Fibroblast of lung (primary cell): ENCODE measurements around the gene CCDC71. TPM values are rescaled to one million over a fixed set of nuclear protein-coding genes. Genes with fewer than 3 reads are reported as not detected.

Source experiments
- DNase-seq, 2 donors: peaks; one replicate each; pipeline versions ENCODE4 v3.0.0 to v3.0.0-alpha.2; 2010; ENCODE audit warnings: low read depth in 2 of 2
- H2AFZ ChIP-seq: 2 replicates; pipeline ENCODE4 v1.5.1; 2012; ENCODE audit warnings: low read length, control low read depth, inconsistent platforms
- H3K27ac ChIP-seq: 2 replicates; pipeline ENCODE4 v1.5.1; 2011; ENCODE audit warnings: low read length, control low read depth; ENCODE audit not compliant: insufficient read depth
- H3K27me3 ChIP-seq: 2 replicates; pipeline ENCODE4 v1.5.1; 2011; ENCODE audit warnings: mild to moderate bottlenecking, low read length; ENCODE audit not compliant: control insufficient read depth, insufficient read depth
- H3K36me3 ChIP-seq: 2 replicates; pipeline ENCODE4 v1.5.1; 2011; ENCODE audit warnings: low read length; ENCODE audit not compliant: control insufficient read depth, insufficient read depth
- H3K4me1 ChIP-seq: 2 replicates; pipeline ENCODE4 v1.5.1; 2011; ENCODE audit warnings: low read length; ENCODE audit not compliant: control insufficient read depth, insufficient read depth; ENCODE audit errors: extremely low read depth
- H3K4me2 ChIP-seq: 2 replicates; pipeline ENCODE4 v1.5.1; 2011; ENCODE audit warnings: low read length, control low read depth; ENCODE audit not compliant: insufficient read depth; ENCODE audit errors: extremely low read depth
- H3K4me3 ChIP-seq, 4 experiments: fragments of 200-600 bp in 1 of 4; sonication (generic) in 1 of 4; replicated peaks in 1 of 4; 2 replicates each; pipeline ENCODE4 v1.5.1; 2011 to 2016; ENCODE audit warnings: low read length in 4 of 4, low read depth in 3 of 4, mild to moderate bottlenecking in 3 of 4, control low read depth in 2 of 4, inconsistent platforms in 1 of 4, mixed read lengths in 1 of 4; ENCODE audit not compliant: insufficient read depth in 1 of 4; ENCODE audit errors: control extremely low read depth in 1 of 4
- H3K79me2 ChIP-seq: 2 replicates; pipeline ENCODE4 v1.5.1; 2012; ENCODE audit warnings: mild to moderate bottlenecking, low read length, inconsistent platforms; ENCODE audit not compliant: control insufficient read depth, insufficient read depth
- H3K9ac ChIP-seq: 2 replicates; pipeline ENCODE4 v1.5.1; 2011; ENCODE audit warnings: mild to moderate bottlenecking, low read length, control low read depth; ENCODE audit not compliant: insufficient read depth
- H3K9me3 ChIP-seq: 2 replicates; pipeline ENCODE4 v1.5.1; 2012; ENCODE audit warnings: low read depth, low read length; ENCODE audit not compliant: control insufficient read depth, insufficient read depth
- H4K20me1 ChIP-seq: 2 replicates; pipeline ENCODE4 v1.5.1; 2011; ENCODE audit warnings: low read length; ENCODE audit not compliant: control insufficient read depth, insufficient read depth; ENCODE audit errors: extremely low read depth
- CTCF ChIP-seq, 2 donors: IDR thresholded peaks in 1 of 2; conservative IDR thresholded peaks in 1 of 2; 1 replicate in 1 of 2; 2 replicates in 1 of 2; pipeline ENCODE4 v1.5.1; 2011 to 2012; ENCODE audit warnings: low read length in 2 of 2, control low read depth in 1 of 2, inconsistent platforms in 1 of 2, low read depth in 1 of 2, mild to moderate bottlenecking in 1 of 2
- EZH2 ChIP-seq: IDR thresholded peaks from 2 replicates; pipeline ENCODE4 v1.5.1; 2012; ENCODE audit warnings: low read length, control low read depth, mild to moderate bottlenecking; ENCODE audit errors: missing control alignments
- polyA plus RNA-seq, 2 donors: library from polyadenylated mRNA; depleted of rRNA in 1 of 2; stranded (reverse) in 1 of 2; unstranded in 1 of 2; fragments of >200 nt; gene quantifications; 2 replicates each; pipeline ENCODE4 v1.2.1, GENCODE V29; 2011 to 2012; ENCODE audit warnings: missing spikeins in 1 of 2
- total RNA-seq: library from RNA; depleted of rRNA; stranded (reverse); fragments of >200 nt; gene quantifications from 2 replicates; pipeline ENCODE4 v1.2.1, GENCODE V29; 2014

Gene CCDC71
- total and polyA plus RNA-seq, 2 donors (not counting 1 experiment from before 2014, with no cell fraction given) = 13.0 to 17.8 TPM

- no peak overlapping the region for H2AFZ ChIP-seq
- no peaks in the 10 kb centered on the region for H3K79me2 ChIP-seq
- H3K4me1 ChIP-seq = no peaks in the 10 kb centered on the region
- H3K9me3 ChIP-seq = no peaks in the 10 kb centered on the region
- no peaks in the 10 kb centered on the region for H3K36me3 ChIP-seq
- no peaks in the 10 kb centered on the region for H4K20me1 ChIP-seq
- H3K9ac ChIP-seq = no peak overlapping the region
- no peak overlapping the region for H3K4me2 ChIP-seq
- no peak for DNase-seq
- no peak overlapping the region for H3K27ac ChIP-seq
- H3K4me3 ChIP-seq = no peak overlapping the region
- no peaks in the 10 kb centered on the region for H3K27me3 ChIP-seq
- TF ChIP-seq CTCF (conservative IDR thresholded peaks at IDR 0.05 in 1 of 2, IDR thresholded peaks at IDR 0.05 in 1 of 2; ENCODE audit: low read depth in 1 of 2, low read length in 2 of 2) (no peak), EZH2 (no peak)
These were observed 16.6 kb upstream of the CCDC71 start for GRCh38 chr3:49182682-49183081.

GRCh38 chr3:49181351-49181750 lies 15.2 kb upstream of the CCDC71 start:
- no peak for DNase-seq
- TF ChIP-seq EZH2 (no peak), CTCF (conservative IDR thresholded peaks at IDR 0.05 in 1 of 2, IDR thresholded peaks at IDR 0.05 in 1 of 2; ENCODE audit: low read depth in 1 of 2, low read length in 2 of 2) (no peak)
- no peak overlapping the region for H3K27ac ChIP-seq

GRCh38 chr3:49180116-49180515 lies 14.0 kb upstream of the CCDC71 start:
- H2AFZ ChIP-seq = no peak overlapping the region
- DNase-seq = no peak
- no peaks in the 10 kb centered on the region for H3K9me3 ChIP-seq
- H3K4me2 ChIP-seq = no peak overlapping the region
- TF ChIP-seq EZH2 (no peak), CTCF (conservative IDR thresholded peaks at IDR 0.05 in 1 of 2, IDR thresholded peaks at IDR 0.05 in 1 of 2; ENCODE audit: low read depth in 1 of 2, low read length in 2 of 2) (no peak)
- H3K79me2 ChIP-seq = no peaks in the 10 kb centered on the region
- peaks cover 8% of the 10 kb centered on the region for H3K36me3 ChIP-seq
- no peaks in the 10 kb centered on the region for H4K20me1 ChIP-seq
- H3K27ac ChIP-seq = no peak overlapping the region
- H3K4me3 ChIP-seq = no peak overlapping the region
- no peaks in the 10 kb centered on the region for H3K4me1 ChIP-seq
- no peak overlapping the region for H3K9ac ChIP-seq
- H3K27me3 ChIP-seq = no peaks in the 10 kb centered on the region

More at GRCh38 chr3:49181351-49181750, 15.2 kb upstream of the CCDC71 start:
- no peak overlapping the region for H3K9ac ChIP-seq
- H3K4me3 ChIP-seq = no peak overlapping the region
- H3K9me3 ChIP-seq = no peaks in the 10 kb centered on the region
- H4K20me1 ChIP-seq = no peaks in the 10 kb centered on the region
- H3K27me3 ChIP-seq = no peaks in the 10 kb centered on the region
- no peak overlapping the region for H3K4me2 ChIP-seq
- peaks cover under 1% of the 10 kb centered on the region for H3K36me3 ChIP-seq
- H3K4me1 ChIP-seq = no peaks in the 10 kb centered on the region
- H3K79me2 ChIP-seq = no peaks in the 10 kb centered on the region
- H2AFZ ChIP-seq = no peak overlapping the region
